Activated CD8-positive, alpha-beta memory T cell treated with anti-CD3 and anti-CD28 coated beads, Interleukin-2, amount 10 ng/mL, durations not matched to agents 7 days and 5 days (primary cell): ENCODE measurements around the gene SYT8. TPM values are rescaled to one million over a fixed set of nuclear protein-coding genes. Genes with fewer than 3 reads are reported as not detected.

Experiments
- ATAC-seq: fragments of 150-1000 bp; cut with Tn5 transposase; one replicate; pipeline ENCODE4 v1.10.0; 2021; ENCODE audit warnings: moderate library complexity
- CTCF ChIA-PET: fragments of 350-600 bp; sonication (Branson Sonifier 250); formaldehyde crosslinking; loops from one replicate; lab custom pipeline; 2021; ENCODE audit warnings: antibody characterized with exemption; lab: Charles Lee
- DNase-seq: peaks from one replicate; pipeline ENCODE4 v3.0.0-alpha.2; 2020
- H3K27ac Mint-ChIP-seq: one replicate; pipeline ENCODE4 v1.8.0; 2021; ENCODE audit warnings: mild to moderate bottlenecking, mixed read lengths
- H3K27me3 Mint-ChIP-seq: one replicate; pipeline ENCODE4 v1.8.0; 2021; ENCODE audit warnings: mixed read lengths
- H3K36me3 Mint-ChIP-seq: one replicate; pipeline ENCODE4 v1.8.0; 2021; ENCODE audit warnings: mild to moderate bottlenecking, mixed read lengths
- H3K4me1 Mint-ChIP-seq: one replicate; pipeline ENCODE4 v1.8.0; 2021; ENCODE audit warnings: mixed read lengths
- H3K4me3 Mint-ChIP-seq: one replicate; pipeline ENCODE4 v1.8.0; 2021; ENCODE audit warnings: mild to moderate bottlenecking, moderate library complexity, mixed read lengths
- H3K9me3 Mint-ChIP-seq: one replicate; pipeline ENCODE4 v1.8.0; 2022; ENCODE audit warnings: low read depth, mixed read lengths
- total RNA-seq, 2 experiments: library from RNA; stranded (reverse); gene quantifications; one replicate each; pipeline ENCODE4 v1.2.3, GENCODE V29; 2021

The SYT8 gene
- total RNA-seq, 2 experiments from 2014 or later: not detected

GRCh38 chr11:1822648-1823375, 12.0 kb upstream of the SYT8 start:
- H3K36me3 Mint-ChIP-seq: no peaks in the 10 kb centered on the region
- no peak overlapping the region for H3K27ac Mint-ChIP-seq
- ATAC-seq: no peak
- peaks cover 10% of the 10 kb centered on the region for H3K9me3 Mint-ChIP-seq
- DNase-seq: no peak
- no peaks in the 10 kb centered on the region for H3K27me3 Mint-ChIP-seq
- CTCF ChIA-PET: interaction anchor here (0.7 to 1.9 kb wide), 4 partner anchors 10 to 179 kb away, joined by 3 to 13 read pairs (median 6); no protein-coding TSS in a partner anchor
- no peaks in the 10 kb centered on the region for H3K4me1 Mint-ChIP-seq
- no peak overlapping the region for H3K4me3 Mint-ChIP-seq

GRCh38 chr11:1823376-1824220, 11.2 kb upstream of the SYT8 start:
- no peak overlapping the region for H3K27ac Mint-ChIP-seq
- no peaks in the 10 kb centered on the region for H3K36me3 Mint-ChIP-seq
- no peaks in the 10 kb centered on the region for H3K27me3 Mint-ChIP-seq
- CTCF ChIA-PET: interaction anchor here (0.8 to 2.2 kb wide), 5 partner anchors 9 to 178 kb away, joined by 3 to 21 read pairs (median 10); no protein-coding TSS in a partner anchor
- peak; percentile 38 for DNase-seq
- ATAC-seq: no peak
- H3K4me3 Mint-ChIP-seq: no peak overlapping the region
- no peaks in the 10 kb centered on the region for H3K4me1 Mint-ChIP-seq
- H3K9me3 Mint-ChIP-seq: peaks cover 8% of the 10 kb centered on the region

GRCh38 chr11:1824221-1825038, 10.4 kb upstream of the SYT8 start:
- H3K4me1 Mint-ChIP-seq: no peaks in the 10 kb centered on the region
- H3K27me3 Mint-ChIP-seq: peaks cover 2% of the 10 kb centered on the region
- no peaks in the 10 kb centered on the region for H3K36me3 Mint-ChIP-seq
- CTCF ChIA-PET: interaction anchor here (0.6 to 2.2 kb wide), 5 partner anchors 19 to 327 kb away, joined by 3 to 21 read pairs (median 3); no protein-coding TSS in a partner anchor
- ATAC-seq (no peak), DNase-seq (no peak)
- H3K4me3 Mint-ChIP-seq: no peak overlapping the region
- no peak overlapping the region for H3K27ac Mint-ChIP-seq
- peaks cover 4% of the 10 kb centered on the region for H3K9me3 Mint-ChIP-seq

GRCh38 chr11:1825039-1825740, 9.6 kb upstream of the SYT8 start:
- Mint-ChIP-seq H3K9me3 (no peaks in the 10 kb centered on the region), H3K4me3 (no peak overlapping the region), H3K27ac (no peak overlapping the region), H3K27me3 (peaks cover 2% of the 10 kb centered on the region), H3K4me1 (no peaks in the 10 kb centered on the region), H3K36me3 (no peaks in the 10 kb centered on the region)
- DNase-seq (peak; percentile 39), ATAC-seq (peak; percentile 32)
- CTCF ChIA-PET: interaction anchor here (0.6 to 2.2 kb wide), 6 partner anchors 20 to 326 kb away, joined by 3 to 21 read pairs (median 4); no protein-coding TSS in a partner anchor

- Mint-ChIP-seq H3K27ac (no peak overlapping the region), H3K4me1 (no peaks in the 10 kb centered on the region), H3K4me3 (no peak overlapping the region), H3K36me3 (no peaks in the 10 kb centered on the region), H3K27me3 (peaks cover 2% of the 10 kb centered on the region), H3K9me3 (no peaks in the 10 kb centered on the region)
- no peak for ATAC-seq
- DNase-seq: peak; percentile 39
- CTCF ChIA-PET: interaction anchor here (0.9 to 2.2 kb wide), 5 partner anchors 125 to 173 kb away, joined by 3 to 21 read pairs (median 5); no protein-coding TSS in a partner anchor
Measured at GRCh38 chr11:1825785-1826451, 8.9 kb upstream of the SYT8 start.

- H3K27me3 Mint-ChIP-seq: peaks cover 2% of the 10 kb centered on the region
- DNase-seq (peak; percentile 36), ATAC-seq (no peak)
- CTCF ChIA-PET: interaction anchor here (1.0 kb wide), 2 partner anchors 134 to 174 kb away, joined by 3 to 5 read pairs; no protein-coding TSS in a partner anchor
- H3K9me3 Mint-ChIP-seq: no peaks in the 10 kb centered on the region
- no peak overlapping the region for H3K4me3 Mint-ChIP-seq
- no peaks in the 10 kb centered on the region for H3K36me3 Mint-ChIP-seq
- no peaks in the 10 kb centered on the region for H3K4me1 Mint-ChIP-seq
- H3K27ac Mint-ChIP-seq: no peak overlapping the region
Measured at GRCh38 chr11:1826552-1827094, 8.2 kb upstream of the SYT8 start.

- no peaks in the 10 kb centered on the region for H3K9me3 Mint-ChIP-seq
- no peak overlapping the region for H3K27ac Mint-ChIP-seq
- peaks cover 2% of the 10 kb centered on the region for H3K4me1 Mint-ChIP-seq
- H3K27me3 Mint-ChIP-seq: peaks cover 2% of the 10 kb centered on the region
- ATAC-seq (no peak), DNase-seq (peak; percentile 38)
- H3K36me3 Mint-ChIP-seq: no peaks in the 10 kb centered on the region
- CTCF ChIA-PET: interaction anchor here (1.0 to 2.2 kb wide), 3 partner anchors 133 to 175 kb away, joined by 3 to 19 read pairs (median 5); no protein-coding TSS in a partner anchor
- no peak overlapping the region for H3K4me3 Mint-ChIP-seq
Measured at GRCh38 chr11:1827095-1827813, 7.5 kb upstream of the SYT8 start.

- ATAC-seq (no peak), DNase-seq (no peak)
- H3K27me3 Mint-ChIP-seq: peaks cover 3% of the 10 kb centered on the region
- H3K27ac Mint-ChIP-seq: no peak overlapping the region
- CTCF ChIA-PET: interaction anchor here (2.2 kb wide), 1 partner anchor 134 kb away, joined by 19 read pairs; no protein-coding TSS in a partner anchor
- H3K36me3 Mint-ChIP-seq: no peaks in the 10 kb centered on the region
- H3K4me3 Mint-ChIP-seq: no peak overlapping the region
- no peaks in the 10 kb centered on the region for H3K9me3 Mint-ChIP-seq
- H3K4me1 Mint-ChIP-seq: peaks cover 2% of the 10 kb centered on the region
Measured at GRCh38 chr11:1827931-1828330, 6.9 kb upstream of the SYT8 start.

- ATAC-seq (no peak), DNase-seq (peak; percentile 37)
- Mint-ChIP-seq H3K4me1 (peaks cover 2% of the 10 kb centered on the region), H3K4me3 (no peak overlapping the region), H3K9me3 (no peaks in the 10 kb centered on the region), H3K27me3 (peaks cover 9% of the 10 kb centered on the region), H3K36me3 (no peaks in the 10 kb centered on the region), H3K27ac (no peak overlapping the region)
- CTCF ChIA-PET: interaction anchor here (0.8 to 2.7 kb wide), 3 partner anchors 122 to 176 kb away, joined by 3 to 19 read pairs (median 12); no protein-coding TSS in a partner anchor
Measured at GRCh38 chr11:1828542-1828941, 6.2 kb upstream of the SYT8 start.

- no peak overlapping the region for H3K4me3 Mint-ChIP-seq
Measured at GRCh38 chr11:1829039-1829820, 5.6 kb upstream of the SYT8 start.

More at GRCh38 chr11:1829039-1829820, 5.6 kb upstream of the SYT8 start:
- Mint-ChIP-seq H3K4me1 (peaks cover 2% of the 10 kb centered on the region), H3K27ac (no peak overlapping the region), H3K9me3 (no peaks in the 10 kb centered on the region), H3K36me3 (no peaks in the 10 kb centered on the region), H3K27me3 (peaks cover 9% of the 10 kb centered on the region)
- CTCF ChIA-PET: interaction anchor here (0.8 to 7.8 kb wide), 6 partner anchors 122 to 176 kb away, joined by 3 to 533 read pairs (median 16); partner anchors contain the start of gene KRTAP5-6
- DNase-seq (peak; percentile 38), ATAC-seq (no peak)
